HFF-Myc (cell line): Measurements from ENCODE around the gene ZFC3H1.
"Not testable (repeated sequence)": the region's sequence is repeated elsewhere in the genome, so short reads cannot be mapped to it uniquely, and the experiment has no call there.

Experiments
- DNase-seq: peaks from one replicate; pipeline ENCODE4 v3.0.0-alpha.2; 2011; ENCODE audit warnings: low read depth; ENCODE audit errors: extremely low read depth
- H3K4me3 ChIP-seq: replicated peaks from 2 replicates; pipeline ENCODE4 v1.5.1; 2011; ENCODE audit warnings: low read depth, mild to moderate bottlenecking, control low read depth, low read length
- CTCF ChIP-seq: IDR thresholded peaks from 2 replicates; pipeline ENCODE4 v1.5.1; 2012; ENCODE audit warnings: mild to moderate bottlenecking, low read depth, low read length, control low read depth; ENCODE audit errors: missing control alignments

The ZFC3H1 gene

DNA sequence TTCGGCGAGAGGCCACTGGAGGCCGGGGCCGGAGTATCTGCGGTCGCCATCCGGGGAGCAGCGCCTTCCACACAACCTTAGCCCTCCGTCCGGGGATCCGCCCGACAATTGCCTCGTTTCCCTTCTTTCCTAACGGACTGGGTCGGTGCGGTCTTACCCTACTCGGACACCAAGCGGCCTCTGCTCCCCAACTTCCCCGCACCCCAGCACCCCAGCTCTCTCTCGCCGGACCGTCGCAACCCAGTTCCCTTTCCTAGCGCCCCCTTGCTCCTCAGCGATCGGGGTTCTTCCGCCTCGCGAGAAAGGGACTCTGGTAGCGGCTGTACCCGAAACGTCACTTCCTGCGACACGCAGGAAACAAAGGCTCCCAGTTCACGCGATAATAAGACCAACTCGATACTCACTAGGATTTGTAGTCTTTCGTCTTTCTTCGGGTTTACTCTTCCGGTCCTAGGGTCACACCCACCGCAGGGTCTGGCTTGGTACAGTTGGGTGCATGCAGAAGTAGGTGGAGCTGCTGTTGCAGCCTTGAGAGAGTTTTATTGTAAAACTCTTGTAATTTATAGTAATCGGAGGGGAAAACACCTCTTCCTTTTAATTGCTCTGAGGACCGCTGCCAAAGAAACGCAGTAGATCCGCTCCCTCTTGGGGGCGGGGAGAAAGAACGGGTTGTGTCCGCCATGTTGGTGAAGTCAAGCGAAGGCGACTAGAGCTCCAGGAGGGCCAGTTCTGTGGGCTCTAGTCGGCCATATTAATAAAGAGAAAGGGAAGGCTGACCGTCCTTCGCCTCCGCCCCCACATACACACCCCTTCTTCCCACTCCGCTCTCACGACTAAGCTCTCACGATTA is at the start of gene ZFC3H1, which contains the start of gene THAP2:
ZFC3H1 (minus strand) TSS at position 288 of the 850 bp plus-strand sequence; CDS start at position 50, 238 bp downstream.
THAP2 (plus strand) TSS at position 741 of the 850 bp plus-strand sequence. CDS start 209 bp downstream, outside the sequence.
- peak within 1 kb of the TSS; percentile 84 for H3K4me3 ChIP-seq
- no peak for TF ChIP-seq CTCF
- peak; percentile 99 for DNase-seq

- no peak for TF ChIP-seq CTCF
- no peak overlapping the region for H3K4me3 ChIP-seq
- peak; percentile 55 for DNase-seq
Measured at GRCh38 chr12:71710276-71711125, 46.9 kb upstream of the ZFC3H1 start.

DNA sequence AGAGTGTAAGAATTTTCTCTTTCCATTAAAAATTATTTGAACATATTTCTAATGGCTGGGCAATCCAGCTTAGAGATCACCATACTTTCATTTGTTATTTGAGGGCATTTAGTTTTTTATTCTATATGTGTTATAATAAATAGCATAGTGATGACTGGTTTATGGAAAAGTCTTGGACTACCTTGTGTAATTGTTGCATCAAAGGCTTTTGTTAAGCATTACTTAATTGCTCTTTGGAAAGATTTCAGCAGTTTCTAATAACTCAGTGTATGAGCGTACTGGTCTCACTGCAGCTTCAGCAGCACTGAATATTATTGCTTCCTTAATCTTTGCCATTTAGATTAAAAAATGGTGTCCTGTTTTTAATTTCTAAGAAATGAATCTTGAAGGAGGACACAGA is 45.0 kb upstream of the ZFC3H1 start:
- no peak for DNase-seq

DNA sequence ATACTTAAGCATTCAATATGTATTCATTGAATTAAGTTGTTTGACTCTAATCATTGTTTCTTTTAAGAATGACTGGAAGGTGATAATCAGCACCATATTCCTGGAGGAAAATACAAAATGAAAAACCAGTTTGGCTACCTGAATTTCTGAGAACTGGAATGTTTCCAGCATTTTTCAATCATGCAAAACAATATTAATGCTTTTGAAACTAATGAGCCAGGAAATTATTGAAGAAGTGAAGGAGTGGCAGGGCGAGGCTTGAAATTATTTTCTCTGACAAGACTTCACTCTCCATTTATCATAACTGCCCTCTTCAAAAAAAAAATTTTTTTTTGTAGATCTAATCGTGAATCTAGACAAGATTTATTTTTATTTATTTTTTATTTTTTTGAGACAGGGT is 41.3 kb upstream of the ZFC3H1 start:
- no peak for TF ChIP-seq CTCF

More for the DNA sequence above, 45.0 kb upstream of the ZFC3H1 start:
- no peak for TF ChIP-seq CTCF
- H3K4me3 ChIP-seq, result no peak overlapping the region

DNA sequence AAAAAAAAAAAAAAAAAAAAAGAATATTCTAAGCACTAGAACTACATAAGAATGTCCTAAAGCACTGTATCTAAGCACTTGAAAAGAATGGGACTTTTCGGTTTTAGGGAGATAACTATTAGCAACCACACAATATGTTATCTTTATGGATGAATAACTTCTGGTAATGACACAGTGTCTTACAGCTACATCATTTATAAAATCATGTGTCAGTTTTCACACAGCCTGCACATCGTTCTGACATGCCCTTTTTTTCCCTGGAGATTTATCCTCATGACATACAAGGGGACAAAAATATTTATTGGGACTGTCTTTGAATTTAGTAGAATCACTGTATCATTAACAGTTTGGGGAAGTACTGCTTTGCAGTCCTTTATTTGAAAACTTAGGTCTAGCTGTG is 39.6 kb upstream of the ZFC3H1 start:
- no peak for DNase-seq
- no peak for TF ChIP-seq CTCF
- no peak overlapping the region for H3K4me3 ChIP-seq

More for the DNA sequence above, 41.3 kb upstream of the ZFC3H1 start:
- no peak for DNase-seq
- no peak overlapping the region for H3K4me3 ChIP-seq

DNA sequence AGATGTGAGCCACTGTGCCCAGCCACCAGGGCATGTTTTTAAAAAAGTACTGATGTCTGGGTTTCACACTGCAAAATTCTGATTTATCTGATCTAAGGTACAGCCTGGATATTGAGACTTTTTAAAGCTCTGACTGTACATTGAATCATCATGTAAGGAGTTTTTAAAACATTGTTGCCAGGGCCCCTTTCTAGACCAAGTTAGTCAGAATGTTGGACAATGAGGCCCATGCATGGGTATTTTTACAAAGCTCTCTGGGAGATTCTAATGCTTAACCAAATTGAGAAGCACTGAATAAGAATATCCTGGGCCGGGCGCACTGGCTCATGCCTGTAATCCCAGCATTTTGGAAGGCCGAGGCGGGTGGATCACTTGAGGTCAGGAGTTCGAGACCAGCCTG is 38.9 kb upstream of the ZFC3H1 start:
- TF ChIP-seq CTCF, result no peak
- no peak overlapping the region for H3K4me3 ChIP-seq
- DNase-seq, result no peak

DNA sequence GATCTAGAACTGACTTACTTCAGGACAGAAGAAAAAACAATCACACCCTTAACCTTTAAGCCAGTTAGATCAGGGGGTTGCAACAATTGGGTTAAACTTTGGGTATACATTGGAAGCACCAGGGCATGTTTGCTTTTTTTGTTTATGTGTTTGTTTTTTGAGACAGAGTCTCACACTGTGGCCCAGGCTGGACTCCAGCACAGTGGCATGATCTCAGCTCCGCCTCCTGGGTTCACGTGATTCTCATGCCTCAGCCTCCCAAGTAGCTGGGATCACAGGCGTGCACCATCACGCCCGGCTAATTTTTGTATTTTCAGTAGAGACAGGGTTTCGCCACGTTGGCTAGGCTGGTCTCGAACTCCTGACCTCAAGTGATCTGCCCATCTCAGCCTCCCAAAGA is 38.5 kb upstream of the ZFC3H1 start:
- DNase-seq, result not testable (repeated sequence)

More for the DNA sequence above, 38.5 kb upstream of the ZFC3H1 start:
- H3K4me3 ChIP-seq, result not testable (repeated sequence)
